ENCODE results near the gene HMGN5. TPM values are rescaled to one million over a fixed set of nuclear protein-coding genes. Genes with fewer than 3 reads are reported as not detected.
A peak's percentile ranks its signal among the peaks of the same experiment; 100 is the strongest.

HMGN5 gene
- total RNA-seq, 1 experiment from 2014 or later, result 13.0 TPM

DNA sequence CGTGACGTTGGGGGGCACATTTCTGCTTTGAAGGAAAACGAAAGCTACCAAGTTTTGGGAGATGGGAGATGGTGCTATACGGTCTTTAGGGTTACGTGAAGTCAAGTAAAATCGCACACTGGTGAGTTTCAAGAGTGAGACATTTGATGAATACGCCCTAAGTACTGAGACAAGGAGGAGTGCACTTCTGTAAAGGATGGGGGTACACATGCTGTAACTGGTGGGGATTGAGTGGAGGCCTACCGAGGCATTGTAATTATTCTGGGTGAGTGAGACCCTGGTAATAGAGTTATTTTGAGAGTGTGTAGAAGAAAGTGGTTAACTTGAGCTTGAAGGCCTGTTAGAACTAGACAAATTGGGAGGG is 725 bp upstream of the HMGN5 start:
- no peak overlapping the region for H2BK15ac ChIP-seq (ENCODE audit: low read depth, low read length)
- H3K9ac ChIP-seq (ENCODE audit: extremely low read depth, insufficient read length, low read length), result peak overlapping the region; percentile 89
- no peak overlapping the region for H4K91ac ChIP-seq (ENCODE audit: insufficient read length, low read depth, low read length)
- no peak overlapping the region for H2AFZ ChIP-seq (ENCODE audit: low read length)
- no peak overlapping the region for H3K18ac ChIP-seq (ENCODE audit: insufficient read length, low read depth, low read length)
- peaks cover 4% of the 10 kb centered on the region; the same call in 1 of the 2 replicates for H3K79me2 ChIP-seq (ENCODE audit: insufficient read depth, low read length)
- H3K4me1 ChIP-seq (ENCODE audit: insufficient read depth, low read length), result no peaks in the 10 kb centered on the region
- H4K8ac ChIP-seq (replicated peaks; ENCODE audit: insufficient read length, low read depth, low read length), result no peak overlapping the region
- Mint-ChIP-seq H3K4me3 (peak overlapping the region; percentile 91 to 92), H3K27me3 (ENCODE audit: low read depth) (no peaks in the 10 kb centered on the region; the same call in 1 of the 2 replicates), H3K27ac (peak overlapping the region; percentile 67 to 94 (median 91)), H3K4me1 (peaks cover 11 to 20% of the 10 kb centered on the region in 2 experiments; a peak in 3 of 4 replicates), H3K36me3 (ENCODE audit: insufficient read depth in 1 of 3, low read depth in 3 of 3) (peaks cover 4 to 11% (median 5%) of the 10 kb centered on the region in 3 experiments; a peak in 5 of 7 replicates), H3K9me3 (peaks cover 63 to 68% of the 10 kb centered on the region in 2 experiments)
- H3K27ac ChIP-seq (ENCODE audit: insufficient read length, low read depth, low read length), result no peak overlapping the region
- no peak overlapping the region for H2BK20ac ChIP-seq (ENCODE audit: low read depth, low read length, poor library complexity, severe bottlenecking)
- DNase-seq, result no peak
- no peaks in the 10 kb centered on the region for H4K20me1 ChIP-seq (ENCODE audit: control insufficient read depth, insufficient read depth, insufficient read length)
- H3K23ac ChIP-seq (ENCODE audit: insufficient read length, low read depth, low read length), result no peak overlapping the region
- H3T11ph ChIP-seq (ENCODE audit: low read length), result no peak overlapping the region
- H3K27me3 ChIP-seq (ENCODE audit: insufficient read depth, low read length), result no peaks in the 10 kb centered on the region
- H3K4me2 ChIP-seq (ENCODE audit: insufficient read depth, insufficient read length, low read length), result peak overlapping the region; percentile 73
- no peak overlapping the region for H2AK5ac ChIP-seq (ENCODE audit: insufficient read length, low read length)
- no peak overlapping the region for H3K14ac ChIP-seq (ENCODE audit: insufficient read depth, low read length)
- no peak overlapping the region for H3K4ac ChIP-seq (ENCODE audit: low read depth, low read length)
- TF ChIP-seq, protein P1, sequence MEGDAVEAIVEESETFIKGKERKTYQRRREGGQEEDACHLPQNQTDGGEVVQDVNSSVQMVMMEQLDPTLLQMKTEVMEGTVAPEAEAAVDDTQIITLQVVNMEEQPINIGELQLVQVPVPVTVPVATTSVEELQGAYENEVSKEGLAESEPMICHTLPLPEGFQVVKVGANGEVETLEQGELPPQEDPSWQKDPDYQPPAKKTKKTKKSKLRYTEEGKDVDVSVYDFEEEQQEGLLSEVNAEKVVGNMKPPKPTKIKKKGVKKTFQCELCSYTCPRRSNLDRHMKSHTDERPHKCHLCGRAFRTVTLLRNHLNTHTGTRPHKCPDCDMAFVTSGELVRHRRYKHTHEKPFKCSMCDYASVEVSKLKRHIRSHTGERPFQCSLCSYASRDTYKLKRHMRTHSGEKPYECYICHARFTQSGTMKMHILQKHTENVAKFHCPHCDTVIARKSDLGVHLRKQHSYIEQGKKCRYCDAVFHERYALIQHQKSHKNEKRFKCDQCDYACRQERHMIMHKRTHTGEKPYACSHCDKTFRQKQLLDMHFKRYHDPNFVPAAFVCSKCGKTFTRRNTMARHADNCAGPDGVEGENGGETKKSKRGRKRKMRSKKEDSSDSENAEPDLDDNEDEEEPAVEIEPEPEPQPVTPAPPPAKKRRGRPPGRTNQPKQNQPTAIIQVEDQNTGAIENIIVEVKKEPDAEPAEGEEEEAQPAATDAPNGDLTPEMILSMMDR (conservative IDR thresholded peaks at IDR 0.05), result no peak
- no peak overlapping the region for H4K5ac ChIP-seq (ENCODE audit: insufficient read length, low read depth, low read length)
- no peak overlapping the region for H2BK5ac ChIP-seq (ENCODE audit: insufficient read length, low read length)
- H2BK120ac ChIP-seq (ENCODE audit: low read depth, low read length, poor library complexity, severe bottlenecking), result no peak overlapping the region
- H3K56ac ChIP-seq (ENCODE audit: insufficient read length, low read depth, low read length), result no peak overlapping the region
- WGBS (ENCODE audit: extremely low coverage, insufficient read length, low lambda C conversion rate), result no CpG with 5 or more reads among the region's 8 CpGs
- no peak overlapping the region for H2BK12ac ChIP-seq (ENCODE audit: insufficient read length, low read depth, low read length)
- H3K23me2 ChIP-seq (ENCODE audit: insufficient read length, low read depth, low read length, poor library complexity, severe bottlenecking), result peaks cover 3% of the 10 kb centered on the region
- no peaks in the 10 kb centered on the region for H3K79me1 ChIP-seq (ENCODE audit: insufficient read depth, low read depth, low read length, poor library complexity, severe bottlenecking)
- peaks cover 4% of the 10 kb centered on the region for H3K9me3 ChIP-seq (ENCODE audit: control insufficient read depth, low read depth, low read length)
